Loucy (cell line): ENCODE measurements around the gene RAMACL.

Source experiments
- CTCF ChIP-seq: fragments of 200-600 bp; sonication (generic); conservative IDR thresholded peaks from 2 replicates; pipeline ENCODE4 v1.5.1; 2014; ENCODE audit warnings: mild to moderate bottlenecking, antibody characterized with exemption, low read length
- EZH2phosphoT487 ChIP-seq: fragments of 200-600 bp; IDR thresholded peaks from 2 replicates; pipeline ENCODE4 v1.6.1; 2018; ENCODE audit warnings: antibody characterized with exemption, mild to moderate bottlenecking, moderate library complexity, borderline replicate concordance

- TF ChIP-seq CTCF, result no peak
- no peak for TF ChIP-seq EZH2phosphoT487
These were observed 46.9 kb downstream of the RAMACL start for GRCh38 chr6:166539543-166539942.
